ENCODE data around the gene IGSF5. TPM values are rescaled to one million over a fixed set of nuclear protein-coding genes. Genes with fewer than 3 reads are reported as not detected.

Gene IGSF5
- polyA plus RNA-seq, 3 donors: not detected

DNA sequence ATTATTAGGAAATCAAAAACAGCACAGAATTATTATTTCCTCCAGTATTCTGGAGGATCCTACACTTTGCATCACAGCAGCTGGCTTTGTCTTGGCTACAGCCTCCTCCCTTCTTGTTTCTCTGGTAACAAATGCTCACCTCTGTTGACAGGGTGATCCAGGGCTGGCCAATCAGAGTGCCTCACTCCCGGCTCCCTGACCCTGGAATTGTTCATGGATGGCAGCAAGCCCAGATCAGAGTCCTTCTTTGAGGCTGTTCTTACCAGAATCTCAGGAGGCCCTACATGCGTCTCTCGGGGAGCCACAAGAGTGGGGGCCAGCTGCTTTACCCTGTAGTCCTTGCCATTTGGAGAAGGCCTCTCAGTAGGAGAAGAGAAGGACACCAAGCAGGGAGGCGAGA, 48.4 kb upstream of the IGSF5 start:
- Mint-ChIP-seq H3K27me3 (ENCODE audit: low read depth in 3 of 3) (peaks cover 2 to 6% (median 4%) of the 10 kb centered on the region in 3 donors), H3K36me3 (no peaks in the 10 kb centered on the region), H3K27ac (no peak overlapping the region), H3K9me3 (peaks cover 0 to 3% (median 2%) of the 10 kb centered on the region in 7 donors), H3K4me1 (no peaks in the 10 kb centered on the region), H3K4me3 (no peak overlapping the region)
- Histone ChIP-seq H3K27ac (ENCODE audit: low read depth in 1 of 2, low read length in 2 of 2) (no peak overlapping the region), H4K20me1 (ENCODE audit: insufficient read depth, low read length) (no peaks in the 10 kb centered on the region), H2AFZ (ENCODE audit: insufficient read depth, low read depth, low read length, poor library complexity, severe bottlenecking) (no peak overlapping the region), H3K36me3 (replicated peaks in 1 of 2; ENCODE audit: control insufficient read depth in 1 of 2, insufficient read depth in 2 of 2, low read length in 2 of 2) (no peaks in the 10 kb centered on the region), H3K9ac (ENCODE audit: insufficient read depth, low read length, poor library complexity, severe bottlenecking) (no peak overlapping the region), H3K4me1 (ENCODE audit: control insufficient read depth in 1 of 2, insufficient read depth in 2 of 2, low read length in 2 of 2) (no peaks in the 10 kb centered on the region), H3K4me2 (replicated peaks; ENCODE audit: extremely low read depth, low read length, poor library complexity, severe bottlenecking) (no peak overlapping the region), H3K79me2 (ENCODE audit: insufficient read depth, low read length) (no peaks in the 10 kb centered on the region), H3K27me3 (ENCODE audit: control insufficient read depth in 2 of 2, insufficient read depth in 2 of 2, low read length in 2 of 2) (peaks cover 0 to 2% of the 10 kb centered on the region in 2 donors), H3K9me3 (replicated peaks in 1 of 2; ENCODE audit: control insufficient read depth in 1 of 2, insufficient read depth in 1 of 2, low read length in 2 of 2) (no peaks in the 10 kb centered on the region), H3K4me3 (replicated peaks in 1 of 3; ENCODE audit: low read depth in 2 of 3, low read length in 3 of 3) (no peak overlapping the region)
- TF ChIP-seq, protein P1, sequence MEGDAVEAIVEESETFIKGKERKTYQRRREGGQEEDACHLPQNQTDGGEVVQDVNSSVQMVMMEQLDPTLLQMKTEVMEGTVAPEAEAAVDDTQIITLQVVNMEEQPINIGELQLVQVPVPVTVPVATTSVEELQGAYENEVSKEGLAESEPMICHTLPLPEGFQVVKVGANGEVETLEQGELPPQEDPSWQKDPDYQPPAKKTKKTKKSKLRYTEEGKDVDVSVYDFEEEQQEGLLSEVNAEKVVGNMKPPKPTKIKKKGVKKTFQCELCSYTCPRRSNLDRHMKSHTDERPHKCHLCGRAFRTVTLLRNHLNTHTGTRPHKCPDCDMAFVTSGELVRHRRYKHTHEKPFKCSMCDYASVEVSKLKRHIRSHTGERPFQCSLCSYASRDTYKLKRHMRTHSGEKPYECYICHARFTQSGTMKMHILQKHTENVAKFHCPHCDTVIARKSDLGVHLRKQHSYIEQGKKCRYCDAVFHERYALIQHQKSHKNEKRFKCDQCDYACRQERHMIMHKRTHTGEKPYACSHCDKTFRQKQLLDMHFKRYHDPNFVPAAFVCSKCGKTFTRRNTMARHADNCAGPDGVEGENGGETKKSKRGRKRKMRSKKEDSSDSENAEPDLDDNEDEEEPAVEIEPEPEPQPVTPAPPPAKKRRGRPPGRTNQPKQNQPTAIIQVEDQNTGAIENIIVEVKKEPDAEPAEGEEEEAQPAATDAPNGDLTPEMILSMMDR (IDR thresholded peaks at IDR 0.05): no peak
- no peak for DNase-seq
- intact Hi-C loops (cut with micrococcal nuclease): no loop called here
- 92% methylated on average over 4 of the region's 4 CpGs for WGBS (ENCODE audit: insufficient coverage)

DNA sequence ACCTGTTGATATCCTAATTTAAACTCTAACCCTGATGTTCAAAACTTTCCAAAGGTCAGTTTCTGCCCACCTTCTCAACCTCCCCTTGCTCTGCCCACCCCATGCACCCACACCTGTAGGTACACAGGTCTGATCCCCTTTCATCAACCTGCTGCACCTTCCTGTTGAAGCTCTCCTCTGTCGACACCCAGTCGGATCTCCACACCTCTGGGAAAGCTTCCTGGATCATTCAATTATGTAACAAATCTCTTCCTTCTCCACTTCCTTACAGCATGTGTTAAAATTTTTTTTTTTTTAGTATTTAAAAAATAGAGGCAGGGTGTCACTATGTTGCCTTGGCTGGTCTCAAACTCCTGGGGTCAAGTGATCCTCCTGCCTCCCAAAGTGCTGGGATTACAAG, 44.7 kb upstream of the IGSF5 start:
- intact Hi-C loops (cut with micrococcal nuclease): no loop called here
- Histone ChIP-seq H3K4me3 (replicated peaks in 1 of 3; ENCODE audit: low read depth in 2 of 3, low read length in 3 of 3) (no peak overlapping the region), H3K4me2 (replicated peaks; ENCODE audit: extremely low read depth, low read length, poor library complexity, severe bottlenecking) (no peak overlapping the region), H3K9ac (ENCODE audit: insufficient read depth, low read length, poor library complexity, severe bottlenecking) (no peak overlapping the region), H3K36me3 (replicated peaks in 1 of 2; ENCODE audit: control insufficient read depth in 1 of 2, insufficient read depth in 2 of 2, low read length in 2 of 2) (no peaks in the 10 kb centered on the region), H3K79me2 (ENCODE audit: insufficient read depth, low read length) (no peaks in the 10 kb centered on the region), H3K4me1 (ENCODE audit: control insufficient read depth in 1 of 2, insufficient read depth in 2 of 2, low read length in 2 of 2) (no peaks in the 10 kb centered on the region), H2AFZ (ENCODE audit: insufficient read depth, low read depth, low read length, poor library complexity, severe bottlenecking) (no peak overlapping the region), H3K27me3 (ENCODE audit: control insufficient read depth in 2 of 2, insufficient read depth in 2 of 2, low read length in 2 of 2) (no peaks in the 10 kb centered on the region), H3K9me3 (replicated peaks in 1 of 2; ENCODE audit: control insufficient read depth in 1 of 2, insufficient read depth in 1 of 2, low read length in 2 of 2) (peaks cover 0 to 7% of the 10 kb centered on the region in 2 donors), H3K27ac (ENCODE audit: low read depth in 1 of 2, low read length in 2 of 2) (no peak overlapping the region), H4K20me1 (ENCODE audit: insufficient read depth, low read length) (no peaks in the 10 kb centered on the region)
- no peaks in the 10 kb centered on the region for H3K36me3 Mint-ChIP-seq
- H3K9me3 Mint-ChIP-seq: peaks cover 2 to 23% (median 10%) of the 10 kb centered on the region in 7 donors
- no peak overlapping the region for H3K27ac Mint-ChIP-seq
- WGBS (ENCODE audit: insufficient coverage): no CpG with 5 or more reads among the region's 2 CpGs
- peaks cover 0 to 3% (median 2%) of the 10 kb centered on the region in 3 donors for H3K27me3 Mint-ChIP-seq (ENCODE audit: low read depth in 3 of 3)
- no peak overlapping the region for H3K4me3 Mint-ChIP-seq
- no peak for DNase-seq
- no peaks in the 10 kb centered on the region for H3K4me1 Mint-ChIP-seq
- TF ChIP-seq, protein P1 (IDR thresholded peaks at IDR 0.05): no peak
